Mammary epithelial cell (primary cell): ENCODE data around the gene OR8A1.

Experiments used
- CTCF ChIP-seq, 2 donors: IDR thresholded peaks in 1 of 2; conservative IDR thresholded peaks in 1 of 2; 2 replicates each; pipeline ENCODE4 v1.5.1; 2011 to 2012; ENCODE audit warnings: inconsistent platforms in 2 of 2, low read length in 2 of 2, mild to moderate bottlenecking in 2 of 2, control low read depth in 1 of 2, low read depth in 1 of 2; ENCODE audit not compliant: insufficient read depth in 1 of 2; ENCODE audit errors: extremely low read depth in 1 of 2
- EZH2 ChIP-seq: IDR thresholded peaks from 2 replicates; pipeline ENCODE4 v1.6.1; 2012; ENCODE audit warnings: low read length, inconsistent platforms, borderline replicate concordance

GRCh38 chr11:124602193-124602592 lies 32.4 kb downstream of the OR8A1 start:
- TF ChIP-seq EZH2 (no peak), CTCF (conservative IDR thresholded peaks at IDR 0.05 in 1 of 2, IDR thresholded peaks at IDR 0.05 in 1 of 2; ENCODE audit: extremely low read depth in 1 of 2, insufficient read depth in 1 of 2, low read depth in 1 of 2, low read length in 2 of 2) (no peak)
